Liver (tissue), 3 donors: ENCODE results near the gene CTSF.

Experiments used
- GABPA ChIP-seq, 2 donors: IDR thresholded peaks in 1 of 2; conservative IDR thresholded peaks in 1 of 2; 2 replicates each; pipeline ENCODE4 v1.6.1; 2016; ENCODE audit warnings: antibody characterized with exemption in 2 of 2, mild to moderate bottlenecking in 1 of 2, moderate library complexity in 1 of 2
- HNF4G ChIP-seq: IDR thresholded peaks from 2 replicates; pipeline ENCODE4 v1.6.1; 2016; ENCODE audit warnings: antibody characterized with exemption
- JUND ChIP-seq, 2 donors: IDR thresholded peaks; 2 replicates each; pipeline ENCODE4 v1.6.1; 2016; ENCODE audit warnings: antibody characterized with exemption in 2 of 2
- TAF1 ChIP-seq: conservative IDR thresholded peaks from 2 replicates; pipeline ENCODE4 v1.6.1; 2016; ENCODE audit warnings: antibody characterized with exemption, mild to moderate bottlenecking
- YY1 ChIP-seq: IDR thresholded peaks from 2 replicates; pipeline ENCODE4 v1.6.1; 2016; ENCODE audit warnings: antibody characterized with exemption, mild to moderate bottlenecking
- TF ChIP-seq, protein P1 (sequence below): fragments of 150-350 bp; IDR thresholded peaks from 2 replicates; pipeline ENCODE4 v1.5.1; 2017; ENCODE audit warnings: improper control_type of control experiment, low read depth, low read length; ENCODE audit not compliant: missing input control
- TF ChIP-seq, protein P2 (sequence below): IDR thresholded peaks from 2 replicates; pipeline ENCODE4 v1.6.1; 2016; ENCODE audit warnings: antibody characterized with exemption
- TF ChIP-seq, protein P3 (sequence below): IDR thresholded peaks from 2 replicates; pipeline ENCODE4 v1.6.1; 2016; ENCODE audit warnings: antibody characterized with exemption
- TF ChIP-seq, protein P4 (sequence below): IDR thresholded peaks from 2 replicates; pipeline ENCODE4 v1.6.1; 2016; ENCODE audit warnings: antibody characterized with exemption, mild to moderate bottlenecking
- donor health status: healthy.
- donor health status: healthy.

DNA sequence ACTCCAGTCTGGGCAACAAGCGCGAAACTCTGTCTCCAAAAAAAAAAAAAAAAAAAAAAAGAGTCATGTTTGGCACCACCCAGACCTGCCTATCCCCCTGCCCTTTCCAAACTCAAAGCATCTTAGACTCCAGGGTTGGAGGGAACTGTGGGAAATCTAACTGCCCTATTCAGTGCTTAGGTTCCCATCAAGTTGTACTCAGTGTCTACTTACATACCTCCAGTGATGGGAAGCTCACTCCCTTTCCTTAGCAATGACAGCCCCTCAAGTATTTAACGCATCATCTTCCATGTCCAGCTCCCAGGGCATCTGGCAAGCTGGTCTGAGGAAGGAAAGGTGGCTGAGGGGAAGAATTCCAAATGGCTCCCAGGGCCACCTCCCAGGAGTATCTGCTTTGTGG, 18.7 kb downstream of the CTSF start:
- TF ChIP-seq JUND (IDR thresholded peaks at IDR 0.05): no peak
- TF ChIP-seq, protein P1, sequence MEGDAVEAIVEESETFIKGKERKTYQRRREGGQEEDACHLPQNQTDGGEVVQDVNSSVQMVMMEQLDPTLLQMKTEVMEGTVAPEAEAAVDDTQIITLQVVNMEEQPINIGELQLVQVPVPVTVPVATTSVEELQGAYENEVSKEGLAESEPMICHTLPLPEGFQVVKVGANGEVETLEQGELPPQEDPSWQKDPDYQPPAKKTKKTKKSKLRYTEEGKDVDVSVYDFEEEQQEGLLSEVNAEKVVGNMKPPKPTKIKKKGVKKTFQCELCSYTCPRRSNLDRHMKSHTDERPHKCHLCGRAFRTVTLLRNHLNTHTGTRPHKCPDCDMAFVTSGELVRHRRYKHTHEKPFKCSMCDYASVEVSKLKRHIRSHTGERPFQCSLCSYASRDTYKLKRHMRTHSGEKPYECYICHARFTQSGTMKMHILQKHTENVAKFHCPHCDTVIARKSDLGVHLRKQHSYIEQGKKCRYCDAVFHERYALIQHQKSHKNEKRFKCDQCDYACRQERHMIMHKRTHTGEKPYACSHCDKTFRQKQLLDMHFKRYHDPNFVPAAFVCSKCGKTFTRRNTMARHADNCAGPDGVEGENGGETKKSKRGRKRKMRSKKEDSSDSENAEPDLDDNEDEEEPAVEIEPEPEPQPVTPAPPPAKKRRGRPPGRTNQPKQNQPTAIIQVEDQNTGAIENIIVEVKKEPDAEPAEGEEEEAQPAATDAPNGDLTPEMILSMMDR: no peak
- TF ChIP-seq, protein P2, sequence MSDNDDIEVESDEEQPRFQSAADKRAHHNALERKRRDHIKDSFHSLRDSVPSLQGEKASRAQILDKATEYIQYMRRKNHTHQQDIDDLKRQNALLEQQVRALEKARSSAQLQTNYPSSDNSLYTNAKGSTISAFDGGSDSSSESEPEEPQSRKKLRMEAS: no peak
- TF ChIP-seq, protein P3, sequence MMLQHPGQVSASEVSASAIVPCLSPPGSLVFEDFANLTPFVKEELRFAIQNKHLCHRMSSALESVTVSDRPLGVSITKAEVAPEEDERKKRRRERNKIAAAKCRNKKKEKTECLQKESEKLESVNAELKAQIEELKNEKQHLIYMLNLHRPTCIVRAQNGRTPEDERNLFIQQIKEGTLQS: no peak
- no peak for TF ChIP-seq GABPA (IDR thresholded peaks at IDR 0.05 in 1 of 2, conservative IDR thresholded peaks at IDR 0.05 in 1 of 2)
- TF ChIP-seq, protein P4, sequence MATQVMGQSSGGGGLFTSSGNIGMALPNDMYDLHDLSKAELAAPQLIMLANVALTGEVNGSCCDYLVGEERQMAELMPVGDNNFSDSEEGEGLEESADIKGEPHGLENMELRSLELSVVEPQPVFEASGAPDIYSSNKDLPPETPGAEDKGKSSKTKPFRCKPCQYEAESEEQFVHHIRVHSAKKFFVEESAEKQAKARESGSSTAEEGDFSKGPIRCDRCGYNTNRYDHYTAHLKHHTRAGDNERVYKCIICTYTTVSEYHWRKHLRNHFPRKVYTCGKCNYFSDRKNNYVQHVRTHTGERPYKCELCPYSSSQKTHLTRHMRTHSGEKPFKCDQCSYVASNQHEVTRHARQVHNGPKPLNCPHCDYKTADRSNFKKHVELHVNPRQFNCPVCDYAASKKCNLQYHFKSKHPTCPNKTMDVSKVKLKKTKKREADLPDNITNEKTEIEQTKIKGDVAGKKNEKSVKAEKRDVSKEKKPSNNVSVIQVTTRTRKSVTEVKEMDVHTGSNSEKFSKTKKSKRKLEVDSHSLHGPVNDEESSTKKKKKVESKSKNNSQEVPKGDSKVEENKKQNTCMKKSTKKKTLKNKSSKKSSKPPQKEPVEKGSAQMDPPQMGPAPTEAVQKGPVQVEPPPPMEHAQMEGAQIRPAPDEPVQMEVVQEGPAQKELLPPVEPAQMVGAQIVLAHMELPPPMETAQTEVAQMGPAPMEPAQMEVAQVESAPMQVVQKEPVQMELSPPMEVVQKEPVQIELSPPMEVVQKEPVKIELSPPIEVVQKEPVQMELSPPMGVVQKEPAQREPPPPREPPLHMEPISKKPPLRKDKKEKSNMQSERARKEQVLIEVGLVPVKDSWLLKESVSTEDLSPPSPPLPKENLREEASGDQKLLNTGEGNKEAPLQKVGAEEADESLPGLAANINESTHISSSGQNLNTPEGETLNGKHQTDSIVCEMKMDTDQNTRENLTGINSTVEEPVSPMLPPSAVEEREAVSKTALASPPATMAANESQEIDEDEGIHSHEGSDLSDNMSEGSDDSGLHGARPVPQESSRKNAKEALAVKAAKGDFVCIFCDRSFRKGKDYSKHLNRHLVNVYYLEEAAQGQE: no peak
- no peak for TF ChIP-seq TAF1
- no peak for TF ChIP-seq HNF4G
- TF ChIP-seq YY1: no peak
